Esophagus muscularis mucosa (tissue), 3 donors: ENCODE data around the gene DHX35.

ENCODE experiments used
- CTCF ChIP-seq, 3 experiments: fragments of 200-600 bp in 2 of 3; fragments of 450-650 bp in 1 of 3; sonication (generic) in 2 of 3; IDR thresholded peaks; one replicate each; pipeline ENCODE4 v1.5.1; 2017 to 2019; ENCODE audit warnings: antibody characterized with exemption in 3 of 3, mild to moderate bottlenecking in 2 of 3, moderate library complexity in 1 of 3
- POLR2A ChIP-seq: fragments of 450-650 bp; IDR thresholded peaks from one replicate; pipeline ENCODE4 v1.6.1; 2017; ENCODE audit warnings: antibody characterized with exemption, moderate library complexity, mild to moderate bottlenecking, low read depth
- POLR2AphosphoS5 ChIP-seq, 2 donors: sonication (generic); formaldehyde crosslinking; IDR thresholded peaks; one replicate each; pipeline ENCODE4 v1.6.1; 2017; ENCODE audit warnings: antibody characterized with exemption in 2 of 2

- TF ChIP-seq CTCF (IDR thresholded peaks at IDR 0.05): no peak
- TF ChIP-seq POLR2AphosphoS5 (IDR thresholded peaks at IDR 0.05): no peak
- no peak for TF ChIP-seq POLR2A
These were observed 78.9 kb downstream of the DHX35 start for GRCh38 chr20:39041067-39041466.
